ENCODE results near the gene ENO4. TPM values are rescaled to one million over a fixed set of nuclear protein-coding genes. Genes with fewer than 3 reads are reported as not detected.

ENO4 gene
- total RNA-seq, 4 donors from 2014 or later = 0.27 to 0.40 TPM; not detected in 2

DNA sequence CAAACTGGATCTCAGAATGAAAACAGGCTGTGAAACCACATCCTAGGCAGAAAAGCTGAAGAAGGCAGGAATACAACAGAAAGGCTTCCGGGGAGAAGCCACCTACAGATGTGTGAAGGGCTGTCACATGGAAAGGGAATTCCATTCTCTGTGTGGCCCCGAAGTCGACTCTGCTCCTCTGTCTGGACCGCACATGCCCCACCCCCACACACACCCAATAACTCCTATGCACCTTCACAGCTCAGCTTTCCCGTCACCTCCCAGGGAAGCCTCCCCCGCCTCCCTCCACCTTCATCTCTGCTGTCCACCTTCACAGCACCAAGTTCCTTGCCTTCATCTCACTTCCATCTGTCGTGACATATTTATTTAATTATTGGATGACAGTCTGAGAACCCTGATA, 23.4 kb upstream of the ENO4 start:
- in situ Hi-C loops (cut with MboI; ENCODE audit: low pct_ligation_motif_present in 1 of 4, low pct_unique_long_range_greater_than_20kb in 1 of 4, low sequenced_read_pairs in 3 of 4) = no loop called here
- 78 to 87% methylated on average over 7 of the region's 7 CpGs for WGBS, 2 donors (ENCODE audit: low coverage in 1 of 2)
- Histone ChIP-seq H3K4me3 (no peak overlapping the region), H3K27me3 (no peaks in the 10 kb centered on the region), H3K36me3 (no peaks in the 10 kb centered on the region), H3K9me3 (no peaks in the 10 kb centered on the region), H3K27ac (no peak overlapping the region), H3K4me1 (no peaks in the 10 kb centered on the region)
- TF ChIP-seq POLR2AphosphoS5 (IDR thresholded peaks at IDR 0.05) (no peak), EP300 (IDR thresholded peaks at IDR 0.05; ENCODE audit: low read depth) (no peak), POLR2A (IDR thresholded peaks at IDR 0.05) (no peak)
- TF ChIP-seq, protein P1, sequence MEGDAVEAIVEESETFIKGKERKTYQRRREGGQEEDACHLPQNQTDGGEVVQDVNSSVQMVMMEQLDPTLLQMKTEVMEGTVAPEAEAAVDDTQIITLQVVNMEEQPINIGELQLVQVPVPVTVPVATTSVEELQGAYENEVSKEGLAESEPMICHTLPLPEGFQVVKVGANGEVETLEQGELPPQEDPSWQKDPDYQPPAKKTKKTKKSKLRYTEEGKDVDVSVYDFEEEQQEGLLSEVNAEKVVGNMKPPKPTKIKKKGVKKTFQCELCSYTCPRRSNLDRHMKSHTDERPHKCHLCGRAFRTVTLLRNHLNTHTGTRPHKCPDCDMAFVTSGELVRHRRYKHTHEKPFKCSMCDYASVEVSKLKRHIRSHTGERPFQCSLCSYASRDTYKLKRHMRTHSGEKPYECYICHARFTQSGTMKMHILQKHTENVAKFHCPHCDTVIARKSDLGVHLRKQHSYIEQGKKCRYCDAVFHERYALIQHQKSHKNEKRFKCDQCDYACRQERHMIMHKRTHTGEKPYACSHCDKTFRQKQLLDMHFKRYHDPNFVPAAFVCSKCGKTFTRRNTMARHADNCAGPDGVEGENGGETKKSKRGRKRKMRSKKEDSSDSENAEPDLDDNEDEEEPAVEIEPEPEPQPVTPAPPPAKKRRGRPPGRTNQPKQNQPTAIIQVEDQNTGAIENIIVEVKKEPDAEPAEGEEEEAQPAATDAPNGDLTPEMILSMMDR (IDR thresholded peaks at IDR 0.05) = no peak
- no peak for DNase-seq
- intact Hi-C loops (cut with DNase I; ENCODE audit: low total_unique reads) = no loop called here

DNA sequence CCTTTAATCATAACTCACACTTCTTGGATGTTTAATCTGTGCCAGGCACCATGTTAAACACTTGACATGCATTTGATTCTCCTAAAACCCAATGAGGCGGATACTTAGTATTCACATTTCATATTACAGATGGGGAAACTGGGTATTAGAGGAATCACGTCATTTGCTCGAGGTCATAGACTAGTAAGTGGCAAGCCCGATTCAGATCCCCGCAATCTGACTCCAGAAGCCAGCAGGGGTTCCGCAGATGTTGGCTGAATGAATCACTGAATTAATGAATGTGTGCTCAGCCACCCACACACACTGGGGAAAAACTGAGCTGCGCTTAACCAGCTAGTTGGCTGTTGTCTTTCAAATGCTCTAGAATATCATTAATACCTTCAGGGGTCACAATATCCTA, 22.5 kb upstream of the ENO4 start:
- 92% methylated on average over 7 of the region's 7 CpGs; no CpG with 5 or more reads in 1 of the 2 donors for WGBS, 2 donors (ENCODE audit: low coverage in 1 of 2)

DNA sequence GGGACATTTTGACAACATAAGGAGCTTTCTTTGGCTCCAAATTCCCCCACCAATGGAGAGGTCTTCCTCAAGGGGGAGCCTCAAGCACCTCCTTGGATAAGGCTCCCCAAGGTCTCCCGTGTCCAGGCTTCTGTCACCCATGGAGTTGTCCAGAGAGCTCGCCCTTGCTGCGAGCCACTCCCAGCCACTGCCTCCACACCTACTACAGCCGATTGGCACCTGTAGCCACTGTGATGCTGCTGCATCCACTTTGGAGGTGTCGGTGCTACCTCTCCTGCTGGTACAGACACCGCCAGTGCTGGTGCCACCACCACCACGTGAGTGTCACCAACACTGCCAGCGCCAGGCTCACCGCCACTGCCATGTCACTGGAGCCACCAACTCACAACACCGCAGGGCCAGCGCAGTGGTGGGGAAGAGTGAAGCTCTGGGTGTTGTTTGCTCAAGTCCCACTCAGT, 22.1 kb upstream of the ENO4 start:
- H3K27ac ChIP-seq = no peak overlapping the region
- WGBS, 2 donors (ENCODE audit: low coverage in 1 of 2) = 91% methylated on average over 11 of the region's 11 CpGs; no CpG with 5 or more reads in 1 of the 2 donors
- DNase-seq = no peak
- H3K36me3 ChIP-seq = no peaks in the 10 kb centered on the region
- intact Hi-C loops (cut with DNase I; ENCODE audit: low total_unique reads) (no loop called here), in situ Hi-C loops (cut with MboI; ENCODE audit: low pct_ligation_motif_present in 1 of 4, low pct_unique_long_range_greater_than_20kb in 1 of 4, low sequenced_read_pairs in 3 of 4) (no loop called here)
- no peaks in the 10 kb centered on the region for H3K27me3 ChIP-seq
- TF ChIP-seq POLR2A (IDR thresholded peaks at IDR 0.05) = no peak
- TF ChIP-seq POLR2AphosphoS5 (IDR thresholded peaks at IDR 0.05) = no peak
- no peak for TF ChIP-seq EP300 (IDR thresholded peaks at IDR 0.05; ENCODE audit: low read depth)
- TF ChIP-seq, protein P1 (IDR thresholded peaks at IDR 0.05) = no peak
- H3K9me3 ChIP-seq = no peaks in the 10 kb centered on the region
- no peaks in the 10 kb centered on the region for H3K4me1 ChIP-seq
- no peak overlapping the region for H3K4me3 ChIP-seq

More for the DNA sequence above, 22.5 kb upstream of the ENO4 start:
- no peak overlapping the region for H3K4me3 ChIP-seq
- H3K27me3 ChIP-seq = no peaks in the 10 kb centered on the region
- no peaks in the 10 kb centered on the region for H3K4me1 ChIP-seq
- in situ Hi-C loops (cut with MboI; ENCODE audit: low pct_ligation_motif_present in 1 of 4, low pct_unique_long_range_greater_than_20kb in 1 of 4, low sequenced_read_pairs in 3 of 4) (no loop called here), intact Hi-C loops (cut with DNase I; ENCODE audit: low total_unique reads) (no loop called here)
- no peaks in the 10 kb centered on the region for H3K36me3 ChIP-seq
- no peaks in the 10 kb centered on the region for H3K9me3 ChIP-seq
- no peak overlapping the region for H3K27ac ChIP-seq
- DNase-seq = no peak
- TF ChIP-seq POLR2A (IDR thresholded peaks at IDR 0.05) (no peak), EP300 (IDR thresholded peaks at IDR 0.05; ENCODE audit: low read depth) (no peak)
- TF ChIP-seq, protein P1 (IDR thresholded peaks at IDR 0.05) = no peak

DNA sequence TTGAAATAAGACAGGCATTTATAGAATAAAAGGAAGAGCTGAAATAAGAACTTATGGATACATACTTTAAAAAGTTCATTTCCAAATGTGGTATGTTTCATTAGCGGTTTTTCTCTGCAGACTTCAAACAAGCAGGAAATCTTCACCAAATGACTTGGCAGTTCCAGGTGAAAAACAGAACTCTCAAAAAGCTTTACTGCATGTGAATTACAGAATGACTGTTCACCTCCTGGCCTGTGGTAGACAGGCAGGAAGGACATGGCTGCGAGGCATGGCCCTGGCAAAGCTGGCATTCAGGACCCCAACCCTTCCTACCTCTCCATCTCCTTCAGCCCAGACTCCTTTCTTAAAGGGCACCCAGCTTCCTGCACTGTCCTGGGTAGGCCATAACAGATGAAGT, 21.2 kb upstream of the ENO4 start:
- 67 to 78% methylated on average over 2 of the region's 2 CpGs for WGBS, 2 donors (ENCODE audit: low coverage in 1 of 2)
- H3K4me1 ChIP-seq = no peaks in the 10 kb centered on the region
- no peaks in the 10 kb centered on the region for H3K36me3 ChIP-seq
- H3K4me3 ChIP-seq = no peak overlapping the region
- in situ Hi-C loops (cut with MboI; ENCODE audit: low pct_ligation_motif_present in 1 of 4, low pct_unique_long_range_greater_than_20kb in 1 of 4, low sequenced_read_pairs in 3 of 4) (no loop called here), intact Hi-C loops (cut with DNase I; ENCODE audit: low total_unique reads) (no loop called here)
- no peak for DNase-seq
- no peak for TF ChIP-seq EP300 (IDR thresholded peaks at IDR 0.05; ENCODE audit: low read depth)
- TF ChIP-seq, protein P1 (IDR thresholded peaks at IDR 0.05) = no peak
- no peak overlapping the region for H3K27ac ChIP-seq
- no peaks in the 10 kb centered on the region for H3K27me3 ChIP-seq
- H3K9me3 ChIP-seq = no peaks in the 10 kb centered on the region
